Activated T-helper 2 cell treated with anti-CD3 and anti-CD28 coated beads, Interferon-gamma antibody, Interleukin-2, Interleukin-4, amounts not matched to agents 10 μg/mL and 5 μg/mL and 100 μg/mL, durations not matched to agents 14 hours and 24 hours and 36 hours (primary cell): Measurements from ENCODE around the gene DSC1. TPM values are rescaled to one million over a fixed set of nuclear protein-coding genes. Genes with fewer than 3 reads are reported as not detected.
"Not testable (repeated sequence)": the region's sequence is repeated elsewhere in the genome, so short reads cannot be mapped to it uniquely, and the experiment has no call there.

Source experiments
- DNase-seq: peaks from one replicate; pipeline ENCODE4 v3.0.0; 2021; ENCODE audit warnings: low spot score
- H3K27ac Mint-ChIP-seq: one replicate; pipeline ENCODE4 v1.8.0; 2021; ENCODE audit warnings: mixed read lengths
- H3K27me3 Mint-ChIP-seq: one replicate; pipeline ENCODE4 v1.8.0; 2021; ENCODE audit warnings: low read depth, mixed read lengths
- H3K36me3 Mint-ChIP-seq: one replicate; pipeline ENCODE4 v1.8.0; 2021; ENCODE audit warnings: low read depth, mixed read lengths
- H3K4me1 Mint-ChIP-seq: one replicate; pipeline ENCODE4 v1.8.0; 2021; ENCODE audit warnings: low read depth, mixed read lengths
- H3K4me3 Mint-ChIP-seq: one replicate; pipeline ENCODE4 v1.8.0; 2021; ENCODE audit warnings: low read depth, mild to moderate bottlenecking, moderate library complexity, mixed read lengths
- H3K9me3 Mint-ChIP-seq: one replicate; pipeline ENCODE4 v1.8.0; 2021; ENCODE audit warnings: mixed read lengths
- intact Hi-C: fragments of 100-400 bp; cut with micrococcal nuclease; formaldehyde crosslinking; loops from one replicate; pipeline ENCODE4 v1.15.1; 2023
- total RNA-seq: library from RNA; stranded (reverse); gene quantifications from 2 replicates; pipeline ENCODE4 v1.2.3, GENCODE V29; 2022

Gene DSC1
- total RNA-seq, 1 donor from 2014 or later = not detected

DNA sequence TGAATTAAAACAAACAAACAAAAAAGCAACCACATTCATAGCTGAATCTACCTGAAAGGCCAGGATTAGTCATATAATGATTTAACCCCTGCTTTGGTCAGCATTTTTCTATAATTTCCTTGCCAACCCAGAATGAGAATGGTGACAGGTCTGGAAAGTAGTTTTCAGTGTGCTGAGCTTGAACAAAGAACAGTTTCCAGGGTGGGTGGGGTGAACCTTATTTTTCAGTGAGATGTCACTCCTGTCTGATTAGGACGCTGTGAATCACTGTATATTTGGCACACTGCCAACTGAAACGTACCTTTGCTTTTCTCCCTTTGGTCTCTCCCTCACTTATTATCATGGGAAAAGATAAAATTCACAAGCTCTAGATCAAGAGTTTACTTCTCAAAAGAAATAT lies 35.0 kb upstream of the DSC1 start:
- Mint-ChIP-seq H3K36me3 (no peaks in the 10 kb centered on the region), H3K4me1 (no peaks in the 10 kb centered on the region), H3K27ac (no peak overlapping the region), H3K9me3 (peaks cover 14% of the 10 kb centered on the region), H3K27me3 (no peaks in the 10 kb centered on the region), H3K4me3 (no peak overlapping the region)
- no peak for DNase-seq
- intact Hi-C loops = no loop called here

DNA sequence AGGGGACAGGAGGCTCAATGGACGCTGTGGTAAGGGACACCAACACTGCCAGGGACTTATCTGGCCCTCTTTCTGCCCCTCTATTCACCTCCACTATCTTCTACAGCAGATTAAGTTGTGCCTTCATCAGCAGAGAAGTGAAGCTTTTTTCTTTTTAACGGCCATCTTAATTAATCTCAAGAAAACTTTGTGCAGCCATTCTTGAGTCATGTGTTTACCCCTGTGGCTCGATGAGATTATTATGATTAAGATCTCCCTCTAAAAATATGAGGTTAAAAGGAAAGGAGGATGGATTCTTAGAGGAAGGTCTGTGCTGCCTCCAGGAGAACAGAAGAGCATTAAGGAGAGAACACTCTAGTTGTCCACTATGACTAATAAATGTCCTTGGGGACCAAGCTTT lies 32.4 kb upstream of the DSC1 start:
- no peak for DNase-seq
- H3K9me3 Mint-ChIP-seq = peaks cover 12% of the 10 kb centered on the region
- H3K4me3 Mint-ChIP-seq = no peak overlapping the region
- no peaks in the 10 kb centered on the region for H3K27me3 Mint-ChIP-seq
- intact Hi-C loops = no loop called here
- H3K4me1 Mint-ChIP-seq = no peaks in the 10 kb centered on the region
- no peaks in the 10 kb centered on the region for H3K36me3 Mint-ChIP-seq
- H3K27ac Mint-ChIP-seq = no peak overlapping the region

DNA sequence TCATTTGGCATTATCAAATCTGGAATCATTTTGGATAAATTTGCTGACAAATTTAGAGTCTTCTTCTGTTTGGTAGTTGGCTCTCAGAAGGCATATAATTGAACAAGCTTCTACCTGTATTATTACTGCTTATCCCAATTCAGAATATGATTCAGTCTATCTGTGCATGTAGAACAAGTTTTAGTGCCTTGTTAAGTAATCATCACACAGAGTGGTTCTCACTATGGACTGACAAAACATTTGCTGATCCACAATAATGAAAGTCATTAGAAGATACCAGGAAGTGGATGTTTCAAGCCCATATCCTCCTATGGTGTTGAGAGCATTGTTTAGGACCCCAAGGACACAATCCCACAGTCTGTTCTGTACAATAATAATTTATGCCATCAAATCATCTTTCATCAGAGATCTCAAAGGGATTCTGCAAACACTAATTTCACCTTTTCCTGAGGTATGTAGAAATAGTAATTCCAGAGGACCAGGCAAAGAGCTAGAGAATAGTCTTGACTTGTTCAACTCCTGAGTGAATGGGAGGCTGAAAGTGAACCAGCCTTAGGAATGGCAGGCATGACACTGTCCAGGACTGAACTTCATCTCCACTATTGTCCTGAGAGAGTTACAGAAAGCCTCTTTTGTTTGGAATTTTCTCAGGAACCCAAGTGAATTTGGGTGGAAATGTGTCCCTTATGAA lies 29.6 kb upstream of the DSC1 start:
- no peaks in the 10 kb centered on the region for H3K36me3 Mint-ChIP-seq
- peaks cover 17% of the 10 kb centered on the region for H3K9me3 Mint-ChIP-seq
- intact Hi-C loops = no loop called here
- no peak overlapping the region for H3K4me3 Mint-ChIP-seq
- H3K4me1 Mint-ChIP-seq = no peaks in the 10 kb centered on the region
- H3K27me3 Mint-ChIP-seq = no peaks in the 10 kb centered on the region
- no peak for DNase-seq
- no peak overlapping the region for H3K27ac Mint-ChIP-seq

DNA sequence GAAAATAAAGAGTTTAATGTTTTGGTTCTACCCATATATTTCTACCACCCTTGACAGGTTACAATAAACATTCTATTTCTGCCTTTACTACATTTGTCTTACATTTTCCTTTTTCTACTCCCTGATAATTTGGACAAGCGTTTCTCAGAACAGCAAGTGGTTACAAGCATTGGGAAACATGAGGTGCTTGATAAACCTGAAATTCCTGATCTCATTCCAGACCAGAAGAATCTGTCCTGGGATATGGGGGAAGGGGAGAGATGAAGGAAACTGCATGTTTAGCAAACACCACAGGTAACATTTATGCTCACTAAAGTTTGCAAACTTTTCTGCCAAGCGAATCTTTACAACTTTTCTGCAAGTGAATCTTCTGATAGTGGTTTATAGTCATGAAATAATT lies 28.3 kb upstream of the DSC1 start:
- H3K4me3 Mint-ChIP-seq = no peak overlapping the region
- intact Hi-C loops = no loop called here
- peaks cover 23% of the 10 kb centered on the region for H3K9me3 Mint-ChIP-seq
- no peaks in the 10 kb centered on the region for H3K4me1 Mint-ChIP-seq
- H3K36me3 Mint-ChIP-seq = no peaks in the 10 kb centered on the region
- no peaks in the 10 kb centered on the region for H3K27me3 Mint-ChIP-seq
- no peak overlapping the region for H3K27ac Mint-ChIP-seq
- DNase-seq = no peak

DNA sequence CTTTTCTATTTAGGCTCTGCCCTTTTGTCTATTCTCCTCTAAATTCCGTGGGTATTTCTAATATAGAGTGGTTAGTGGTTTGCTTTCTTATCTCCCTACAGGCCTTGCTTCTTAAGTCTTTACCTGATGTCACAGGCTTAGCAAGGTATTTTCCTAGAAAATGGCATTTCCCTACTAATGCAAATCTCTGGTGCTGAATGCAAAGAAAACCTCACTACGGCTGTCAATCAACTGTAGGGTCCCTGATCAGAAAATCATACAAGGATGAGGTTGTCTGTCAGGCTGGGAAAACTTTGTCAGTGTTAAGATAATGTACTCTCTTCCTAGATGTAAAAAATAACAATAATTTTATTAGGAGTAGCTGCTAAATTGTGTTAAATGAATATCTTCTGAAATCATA lies 27.1 kb upstream of the DSC1 start:
- DNase-seq = no peak
- H3K4me3 Mint-ChIP-seq = no peak overlapping the region
- intact Hi-C loops = no loop called here
- no peaks in the 10 kb centered on the region for H3K4me1 Mint-ChIP-seq
- no peaks in the 10 kb centered on the region for H3K27me3 Mint-ChIP-seq
- peaks cover 21% of the 10 kb centered on the region for H3K9me3 Mint-ChIP-seq
- no peak overlapping the region for H3K27ac Mint-ChIP-seq
- no peaks in the 10 kb centered on the region for H3K36me3 Mint-ChIP-seq

DNA sequence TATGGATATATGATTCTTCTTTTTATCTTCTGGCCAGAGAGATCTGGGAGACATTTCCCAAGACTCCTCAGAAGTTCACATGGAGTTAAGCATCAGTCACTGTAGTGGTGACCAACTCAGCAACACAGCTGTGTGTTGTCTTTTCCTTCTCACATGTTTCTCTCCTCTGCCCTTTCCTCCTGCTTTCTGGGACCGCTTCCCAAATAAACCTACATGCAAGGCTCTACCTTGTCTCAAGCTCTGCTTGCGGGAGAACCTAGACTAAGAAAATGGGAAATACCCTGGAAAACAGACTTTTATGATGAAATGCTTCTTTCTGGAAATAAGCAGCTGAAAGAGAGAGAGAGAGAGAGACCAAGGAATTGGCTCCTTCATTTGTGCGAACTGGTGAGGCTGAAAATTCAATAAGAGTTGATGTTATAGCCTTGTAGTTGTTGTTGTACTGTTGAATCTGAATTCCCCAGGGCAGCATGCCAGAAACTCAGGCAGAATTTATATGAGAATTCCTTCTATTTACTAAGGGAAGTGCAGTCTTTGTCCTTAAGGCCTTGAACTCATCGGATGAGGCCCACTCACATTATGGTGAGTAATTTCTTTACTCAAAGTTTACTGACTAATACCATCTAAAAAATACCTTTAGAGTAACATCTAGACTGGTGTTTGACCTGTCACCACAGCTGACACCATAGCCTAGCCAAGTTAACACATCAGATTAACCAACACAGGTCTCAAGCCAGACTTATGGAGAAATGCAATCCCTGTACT lies 22.7 kb upstream of the DSC1 start:
- Mint-ChIP-seq H3K27ac (no peak overlapping the region), H3K27me3 (no peaks in the 10 kb centered on the region), H3K9me3 (peaks cover 24% of the 10 kb centered on the region), H3K4me1 (no peaks in the 10 kb centered on the region), H3K36me3 (no peaks in the 10 kb centered on the region), H3K4me3 (no peak overlapping the region)
- DNase-seq = no peak
- intact Hi-C loops = no loop called here

DNA sequence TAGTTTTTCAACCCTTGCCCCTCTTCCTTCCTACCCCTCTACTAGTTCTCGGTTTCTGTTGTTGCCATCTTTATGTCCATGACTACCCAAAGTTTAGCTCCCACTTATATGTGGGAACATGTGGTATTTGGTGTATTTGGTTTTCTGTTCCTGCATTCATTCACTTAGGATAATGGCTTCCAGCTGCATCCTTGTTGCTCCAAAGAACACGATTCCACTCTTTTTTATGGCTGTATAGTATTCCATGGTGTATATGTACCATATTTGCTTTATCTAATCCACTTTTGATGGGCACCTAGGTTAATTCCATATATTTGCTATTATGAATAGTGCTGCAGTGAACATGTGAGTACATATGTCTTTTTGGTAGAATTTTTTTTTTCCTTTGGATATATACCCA lies 20.6 kb upstream of the DSC1 start:
- Mint-ChIP-seq H3K9me3 (peaks cover 31% of the 10 kb centered on the region), H3K4me3 (no peak overlapping the region), H3K27me3 (no peaks in the 10 kb centered on the region), H3K27ac (no peak overlapping the region), H3K4me1 (no peaks in the 10 kb centered on the region), H3K36me3 (no peaks in the 10 kb centered on the region)
- intact Hi-C loops = no loop called here
- no peak for DNase-seq

DNA sequence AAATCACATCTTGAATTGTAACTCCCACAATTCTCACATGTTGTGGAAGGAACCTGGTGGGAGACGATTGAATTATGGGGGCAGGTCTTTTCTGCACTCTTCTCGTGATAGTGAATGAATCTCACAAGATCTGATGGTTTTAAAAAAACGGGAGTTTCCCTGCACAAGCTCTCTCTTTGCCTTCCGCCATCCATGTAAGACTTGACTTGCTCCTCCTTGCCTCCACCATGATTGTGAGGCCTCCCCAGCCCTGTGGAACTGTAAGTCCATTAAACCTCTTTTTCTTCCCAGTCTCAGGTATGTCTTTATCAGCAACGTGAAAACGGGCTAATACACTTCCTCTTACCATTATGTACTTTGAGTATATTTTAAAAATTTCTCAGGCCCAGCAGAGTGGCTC lies 14.7 kb upstream of the DSC1 start:
- H3K36me3 Mint-ChIP-seq, DNase-seq, H3K4me3 Mint-ChIP-seq, H3K4me1 Mint-ChIP-seq, intact Hi-C loops, H3K27me3 Mint-ChIP-seq, H3K27ac Mint-ChIP-seq: not testable (repeated sequence)
- peaks cover 31% of the 10 kb centered on the region for H3K9me3 Mint-ChIP-seq

DNA sequence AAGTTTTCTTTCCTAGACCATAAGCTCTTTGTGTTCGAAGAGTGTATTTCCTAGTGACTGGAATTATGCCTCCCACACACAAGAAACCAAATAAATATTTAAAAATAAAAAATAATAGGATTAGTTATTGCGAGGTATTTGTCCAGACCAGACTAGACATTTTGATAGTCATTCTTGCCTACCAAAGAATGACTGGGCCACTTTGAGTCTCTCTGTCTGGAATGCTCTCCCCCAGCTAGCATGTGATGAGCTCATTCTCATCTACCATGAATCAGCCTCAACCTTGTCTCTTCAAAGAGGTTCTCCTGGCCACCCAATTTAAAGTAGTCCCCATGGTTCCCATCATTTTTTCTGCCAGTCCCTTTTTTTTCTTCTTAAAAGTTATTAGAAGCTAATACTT lies 13.9 kb upstream of the DSC1 start:
- Mint-ChIP-seq H3K27me3 (no peaks in the 10 kb centered on the region), H3K9me3 (peaks cover 25% of the 10 kb centered on the region), H3K27ac (no peak overlapping the region), H3K4me1 (no peaks in the 10 kb centered on the region), H3K36me3 (no peaks in the 10 kb centered on the region), H3K4me3 (no peak overlapping the region)
- intact Hi-C loops = no loop called here
- no peak for DNase-seq

DNA sequence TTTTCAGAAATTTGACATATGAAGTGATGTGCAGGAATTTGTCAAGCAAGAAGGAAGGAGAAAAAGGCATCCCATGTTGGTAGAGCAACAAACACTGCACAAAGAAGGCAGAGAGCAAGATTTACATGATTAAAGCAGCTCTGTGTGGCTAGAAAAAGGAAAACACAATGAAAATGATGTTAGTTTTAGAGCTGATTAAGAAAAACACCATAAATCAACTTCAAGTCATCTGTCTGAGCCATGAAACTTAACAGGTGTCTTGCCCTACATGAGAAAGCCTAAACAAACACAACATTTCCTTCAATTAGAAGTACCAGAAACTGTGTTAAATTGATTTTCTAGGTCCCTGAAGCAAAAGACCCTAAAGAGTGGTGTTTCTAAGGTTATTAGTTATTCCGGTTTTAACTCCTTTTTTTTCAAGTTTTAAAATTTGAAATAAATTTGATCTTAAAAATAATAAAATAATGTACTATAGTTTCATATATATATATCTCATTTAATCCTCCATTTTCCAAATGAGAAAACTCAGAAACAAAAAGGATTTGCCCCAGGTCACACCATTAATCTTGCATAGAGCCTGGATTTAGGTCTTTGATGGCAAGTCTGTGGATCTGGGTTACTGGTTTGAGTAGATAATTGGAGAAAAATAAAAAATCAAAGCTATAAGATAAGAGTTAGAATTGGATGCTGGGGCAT lies 8.6 kb upstream of the DSC1 start:
- Mint-ChIP-seq H3K4me1 (no peaks in the 10 kb centered on the region), H3K4me3 (no peak overlapping the region), H3K27me3 (no peaks in the 10 kb centered on the region), H3K9me3 (peaks cover 12% of the 10 kb centered on the region), H3K36me3 (no peaks in the 10 kb centered on the region), H3K27ac (no peak overlapping the region)
- intact Hi-C loops = no loop called here
- DNase-seq = no peak

DNA sequence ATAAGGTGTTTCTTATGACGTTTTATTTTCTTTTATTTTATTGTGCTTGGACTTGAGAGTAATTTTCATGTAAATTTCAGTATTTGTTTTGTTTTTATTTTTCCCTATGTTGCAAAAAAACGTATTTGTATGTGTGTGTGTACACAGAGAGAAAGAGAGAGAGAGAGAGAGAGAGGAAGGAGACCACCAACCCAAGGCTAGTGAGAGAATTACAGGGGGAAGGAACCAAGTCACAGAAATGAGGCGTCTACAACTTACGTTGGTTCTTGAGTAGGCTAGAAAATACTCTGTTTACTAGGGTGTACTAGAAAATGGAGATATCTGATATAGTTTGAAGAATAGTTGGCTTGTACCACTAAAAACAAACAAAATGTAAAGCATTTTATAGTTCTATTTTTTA lies 7.7 kb upstream of the DSC1 start:
- Mint-ChIP-seq H3K4me1 (no peaks in the 10 kb centered on the region), H3K9me3 (peaks cover 7% of the 10 kb centered on the region), H3K36me3 (no peaks in the 10 kb centered on the region), H3K4me3 (no peak overlapping the region), H3K27ac (no peak overlapping the region), H3K27me3 (no peaks in the 10 kb centered on the region)
- intact Hi-C loops = no loop called here
- DNase-seq = no peak

DNA sequence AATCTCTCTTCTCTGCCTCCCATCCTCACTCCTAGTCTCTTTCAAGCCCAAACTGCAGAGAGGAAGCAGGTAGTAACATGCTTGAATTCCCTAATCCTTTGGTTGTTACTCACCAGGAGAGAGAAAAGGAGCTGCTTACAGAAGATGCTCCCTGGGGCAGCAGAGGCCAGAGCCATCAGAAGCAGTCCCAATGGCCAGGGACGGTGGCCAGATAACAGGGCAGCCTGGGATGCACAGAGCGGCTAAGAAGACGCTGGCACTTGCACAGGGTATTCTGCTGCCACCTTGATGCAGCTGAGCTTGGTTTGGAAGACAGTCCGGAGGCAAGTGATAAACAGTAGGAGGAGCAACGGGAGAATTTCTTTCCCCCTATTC lies 250 bp downstream of the DSC1 start:
- H3K27ac Mint-ChIP-seq = no peak overlapping the region
- DNase-seq = no peak
- no peak overlapping the region for H3K4me3 Mint-ChIP-seq
- no peaks in the 10 kb centered on the region for H3K4me1 Mint-ChIP-seq
- H3K36me3 Mint-ChIP-seq = no peaks in the 10 kb centered on the region
- no peaks in the 10 kb centered on the region for H3K27me3 Mint-ChIP-seq
- intact Hi-C loops = no loop called here
- H3K9me3 Mint-ChIP-seq = no peaks in the 10 kb centered on the region

DNA sequence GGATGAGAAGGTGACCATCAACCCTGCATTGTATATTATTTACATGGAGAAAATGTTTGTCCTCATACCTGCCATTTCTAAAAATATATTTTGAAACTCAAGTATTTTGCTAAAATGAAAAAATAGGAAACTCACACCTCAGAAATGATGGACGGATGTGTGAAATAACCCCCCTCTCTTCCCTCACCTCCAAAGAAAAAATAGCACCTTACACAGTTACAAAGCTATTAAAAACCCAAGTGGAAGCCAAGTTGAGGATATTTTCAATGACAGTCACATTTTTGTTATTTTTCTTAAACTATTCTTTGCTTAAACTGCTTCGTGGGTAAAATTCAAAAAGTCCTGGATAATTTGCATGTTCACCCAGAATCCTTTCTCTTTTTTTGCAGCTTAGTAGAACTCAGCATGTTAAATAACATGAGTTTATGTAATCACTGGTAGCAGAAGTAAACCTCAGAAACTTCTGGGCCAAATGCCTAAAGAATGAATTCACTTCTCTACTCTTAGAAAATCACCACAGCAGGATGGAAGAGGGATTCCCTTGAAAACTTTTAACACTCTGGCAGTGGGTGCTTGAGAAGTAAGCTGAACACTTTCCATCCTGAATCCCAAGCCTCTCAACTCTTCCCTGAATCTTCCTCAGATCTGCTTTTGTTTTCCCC lies 768 bp downstream of the DSC1 start:
- DNase-seq = no peak
- Mint-ChIP-seq H3K36me3 (no peaks in the 10 kb centered on the region), H3K27ac (no peak overlapping the region), H3K4me3 (no peak overlapping the region), H3K9me3 (no peaks in the 10 kb centered on the region), H3K4me1 (no peaks in the 10 kb centered on the region), H3K27me3 (no peaks in the 10 kb centered on the region)
- intact Hi-C loops = no loop called here
